Activated CD4-positive, alpha-beta memory T cell treated with anti-CD3 and anti-CD28 coated beads for 36 hours (primary cell): ENCODE measurements around the gene PLSCR4. TPM values are rescaled to one million over a fixed set of nuclear protein-coding genes. Genes with fewer than 3 reads are reported as not detected.
A peak's percentile ranks its signal among the peaks of the same experiment; 100 is the strongest.
"Not testable (repeated sequence)": the region's sequence is repeated elsewhere in the genome, so short reads cannot be mapped to it uniquely, and the experiment has no call there.

Experiments used
- CTCF ChIA-PET: fragments of 350-600 bp; sonication (Branson Sonifier 250); formaldehyde crosslinking; loops from one replicate; lab custom pipeline; 2021; ENCODE audit warnings: antibody characterized with exemption, inconsistent platforms; lab: Charles Lee
- POLR2A ChIA-PET: fragments of 350-600 bp; sonication (Branson Sonifier 250); formaldehyde crosslinking; loops from one replicate; lab custom pipeline; 2021; ENCODE audit warnings: antibody characterized with exemption; lab: Charles Lee
- DNase-seq: peaks from one replicate; pipeline ENCODE4 v3.0.0-alpha.2; 2020
- H3K27ac Mint-ChIP-seq: one replicate; pipeline ENCODE4 v1.8.0; 2021; ENCODE audit warnings: mixed read lengths
- H3K27me3 Mint-ChIP-seq: one replicate; pipeline ENCODE4 v1.8.0; 2021; ENCODE audit warnings: mixed read lengths
- H3K36me3 Mint-ChIP-seq: one replicate; pipeline ENCODE4 v1.8.0; 2021; ENCODE audit warnings: mixed read lengths
- H3K4me1 Mint-ChIP-seq: one replicate; pipeline ENCODE4 v1.8.0; 2021; ENCODE audit warnings: low read depth, mixed read lengths
- H3K4me3 Mint-ChIP-seq: one replicate; pipeline ENCODE4 v1.8.0; 2021; ENCODE audit warnings: mild to moderate bottlenecking, mixed read lengths
- H3K9me3 Mint-ChIP-seq: one replicate; pipeline ENCODE4 v1.8.0; 2021; ENCODE audit warnings: mixed read lengths
- intact Hi-C: fragments of 100-400 bp; cut with micrococcal nuclease; formaldehyde crosslinking; loops from one replicate; pipeline ENCODE4 v1.15.1; 2023
- total RNA-seq, 2 experiments: library from RNA; stranded (reverse); gene quantifications; one replicate each; pipeline ENCODE4 v1.2.3, GENCODE V29; 2021

The PLSCR4 gene
- total RNA-seq, 2 experiments from 2014 or later: not detected

DNA sequence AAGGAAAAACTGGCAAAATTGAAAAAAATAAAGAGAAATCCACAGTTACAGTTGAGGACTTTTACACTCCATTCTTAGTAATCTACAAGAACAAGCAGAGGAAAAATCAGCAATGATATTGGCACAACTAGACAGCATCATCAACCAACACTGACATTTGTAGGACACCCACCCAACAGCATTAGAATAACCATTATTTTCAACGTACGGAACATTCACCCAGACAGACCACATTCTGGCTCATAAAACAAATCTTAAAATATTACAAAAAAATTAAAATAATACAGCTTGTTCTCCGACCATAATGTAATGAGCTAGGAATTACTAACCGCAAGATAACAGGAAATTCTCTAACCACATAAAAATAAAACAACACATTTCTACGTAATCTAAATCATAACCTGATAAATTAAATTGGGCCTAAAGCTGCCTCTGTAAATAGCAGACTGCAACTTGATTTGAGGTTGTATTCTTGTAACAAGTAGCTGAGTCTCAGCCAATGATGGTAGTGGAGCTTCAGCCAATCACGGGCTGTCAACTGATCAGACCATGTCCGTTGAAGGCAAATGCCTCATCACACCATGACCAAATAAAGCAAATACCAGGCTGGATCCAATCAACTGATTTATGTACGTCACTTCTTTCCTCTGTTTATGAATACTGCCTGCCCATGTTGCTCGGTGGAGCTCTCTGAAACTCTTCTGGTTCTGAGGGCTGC is 9.2 kb downstream of the PLSCR4 start:
- H3K36me3 Mint-ChIP-seq: peaks cover 2% of the 10 kb centered on the region
- CTCF ChIA-PET: no interaction called here
- no peaks in the 10 kb centered on the region for H3K4me1 Mint-ChIP-seq

DNA sequence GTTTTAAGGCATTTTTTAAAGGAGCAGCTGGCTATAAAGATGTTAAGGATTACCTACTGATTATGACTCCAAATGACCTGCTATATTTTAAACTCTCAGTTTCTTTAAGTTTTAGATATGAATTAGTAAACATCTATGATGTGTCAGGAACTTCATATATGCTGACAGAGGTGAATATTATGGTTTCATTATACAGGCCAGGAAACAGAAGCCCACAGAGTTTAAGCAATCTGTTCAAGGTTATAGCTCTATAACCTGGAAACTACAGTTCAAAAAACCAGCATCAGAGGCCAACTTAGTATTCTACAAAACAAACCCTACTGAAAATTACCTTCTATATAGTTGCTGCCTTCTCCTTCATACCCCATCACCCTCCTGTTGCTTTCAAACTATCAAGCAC is 17.4 kb downstream of the PLSCR4 start:
- peaks cover 1% of the 10 kb centered on the region for H3K27me3 Mint-ChIP-seq
- POLR2A ChIA-PET: no interaction called here
- DNase-seq: no peak
- intact Hi-C loops: no loop called here
- H3K4me1 Mint-ChIP-seq: no peaks in the 10 kb centered on the region
- H3K36me3 Mint-ChIP-seq: peaks cover 7% of the 10 kb centered on the region
- H3K27ac Mint-ChIP-seq: no peak overlapping the region
- peaks cover 23% of the 10 kb centered on the region for H3K9me3 Mint-ChIP-seq
- CTCF ChIA-PET: no interaction called here
- no peak overlapping the region for H3K4me3 Mint-ChIP-seq

More for the DNA sequence above, 9.2 kb downstream of the PLSCR4 start:
- Mint-ChIP-seq H3K27me3 (peaks cover 1% of the 10 kb centered on the region), H3K9me3 (peaks cover 4% of the 10 kb centered on the region), H3K27ac (no peak overlapping the region), H3K4me3 (no peak overlapping the region)
- intact Hi-C loops: no loop called here
- POLR2A ChIA-PET: no interaction called here
- no peak for DNase-seq

DNA sequence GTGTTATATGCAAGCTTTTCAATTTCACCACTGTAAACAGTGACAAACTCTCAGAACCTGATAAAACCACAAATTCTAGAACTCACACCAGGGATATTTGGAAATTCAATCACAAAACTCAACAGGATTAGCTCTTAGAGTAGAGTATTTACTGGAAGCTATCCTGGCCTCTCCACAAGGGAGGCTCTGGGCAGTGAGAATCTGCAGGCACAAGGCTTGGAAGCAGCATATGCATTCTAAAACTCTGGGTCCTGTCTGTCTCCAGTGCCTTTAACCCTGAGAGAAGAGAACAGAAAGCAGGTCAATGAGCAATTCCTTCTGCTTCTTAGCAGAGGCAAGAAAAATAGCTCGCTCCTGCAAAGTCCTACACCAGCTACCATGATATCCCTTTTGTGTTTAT is 23.4 kb downstream of the PLSCR4 start:
- H3K36me3 Mint-ChIP-seq: no peaks in the 10 kb centered on the region

DNA sequence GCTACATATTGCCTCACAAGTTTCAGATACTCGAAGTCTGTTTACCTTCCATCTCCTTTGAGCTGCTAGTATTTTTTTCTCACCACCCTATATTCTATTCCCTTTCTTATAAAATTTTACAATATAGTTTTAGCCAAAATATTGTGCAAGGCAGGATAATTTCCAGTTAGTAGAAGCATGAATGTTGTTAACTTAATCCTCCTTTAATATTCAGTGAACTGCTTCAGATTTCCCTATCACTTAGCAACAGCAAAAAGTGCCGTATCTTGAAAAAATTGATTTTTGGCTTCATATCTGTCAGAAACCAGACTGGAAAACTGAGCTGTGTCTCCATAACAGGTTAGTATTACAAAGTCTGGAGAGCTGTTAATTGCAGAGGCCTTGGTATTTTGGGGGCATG is 24.0 kb downstream of the PLSCR4 start:
- Mint-ChIP-seq H3K27me3 (no peaks in the 10 kb centered on the region), H3K27ac (no peak overlapping the region), H3K36me3 (no peaks in the 10 kb centered on the region), H3K4me1 (no peaks in the 10 kb centered on the region), H3K4me3 (no peak overlapping the region), H3K9me3 (no peaks in the 10 kb centered on the region)
- ChIA-PET CTCF (no interaction called here), POLR2A (no interaction called here)
- no peak for DNase-seq
- intact Hi-C loops: no loop called here

More for the DNA sequence above, 23.4 kb downstream of the PLSCR4 start:
- no peak overlapping the region for H3K4me3 Mint-ChIP-seq
- H3K4me1 Mint-ChIP-seq: no peaks in the 10 kb centered on the region
- intact Hi-C loops: no loop called here
- H3K27me3 Mint-ChIP-seq: no peaks in the 10 kb centered on the region
- ChIA-PET POLR2A (no interaction called here), CTCF (no interaction called here)
- no peaks in the 10 kb centered on the region for H3K9me3 Mint-ChIP-seq
- no peak for DNase-seq
- no peak overlapping the region for H3K27ac Mint-ChIP-seq

DNA sequence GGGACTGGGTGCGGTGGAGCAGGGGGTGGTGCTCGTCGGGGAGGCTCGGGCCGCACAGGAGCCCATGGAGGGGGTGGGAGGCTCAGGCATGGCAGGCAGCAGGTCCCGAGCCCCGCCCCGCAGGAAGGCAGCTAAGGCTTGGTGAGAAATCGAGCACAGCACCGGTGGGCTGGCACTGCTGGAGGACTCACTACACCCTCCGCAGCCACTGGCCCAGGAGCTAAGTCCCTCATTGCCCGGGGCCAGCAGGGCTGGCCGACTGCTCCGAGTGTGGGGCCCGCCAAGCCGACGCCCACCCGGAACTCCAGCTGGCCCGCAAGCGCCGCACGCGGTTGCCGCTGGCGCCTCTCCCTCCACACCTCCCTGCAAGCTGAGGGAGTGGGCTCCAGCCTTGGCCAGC is 25.4 kb downstream of the PLSCR4 start:
- H3K4me3 Mint-ChIP-seq, DNase-seq, intact Hi-C loops, H3K9me3 Mint-ChIP-seq, H3K27ac Mint-ChIP-seq, H3K36me3 Mint-ChIP-seq, CTCF ChIA-PET, POLR2A ChIA-PET, H3K27me3 Mint-ChIP-seq, H3K4me1 Mint-ChIP-seq: not testable (repeated sequence)

DNA sequence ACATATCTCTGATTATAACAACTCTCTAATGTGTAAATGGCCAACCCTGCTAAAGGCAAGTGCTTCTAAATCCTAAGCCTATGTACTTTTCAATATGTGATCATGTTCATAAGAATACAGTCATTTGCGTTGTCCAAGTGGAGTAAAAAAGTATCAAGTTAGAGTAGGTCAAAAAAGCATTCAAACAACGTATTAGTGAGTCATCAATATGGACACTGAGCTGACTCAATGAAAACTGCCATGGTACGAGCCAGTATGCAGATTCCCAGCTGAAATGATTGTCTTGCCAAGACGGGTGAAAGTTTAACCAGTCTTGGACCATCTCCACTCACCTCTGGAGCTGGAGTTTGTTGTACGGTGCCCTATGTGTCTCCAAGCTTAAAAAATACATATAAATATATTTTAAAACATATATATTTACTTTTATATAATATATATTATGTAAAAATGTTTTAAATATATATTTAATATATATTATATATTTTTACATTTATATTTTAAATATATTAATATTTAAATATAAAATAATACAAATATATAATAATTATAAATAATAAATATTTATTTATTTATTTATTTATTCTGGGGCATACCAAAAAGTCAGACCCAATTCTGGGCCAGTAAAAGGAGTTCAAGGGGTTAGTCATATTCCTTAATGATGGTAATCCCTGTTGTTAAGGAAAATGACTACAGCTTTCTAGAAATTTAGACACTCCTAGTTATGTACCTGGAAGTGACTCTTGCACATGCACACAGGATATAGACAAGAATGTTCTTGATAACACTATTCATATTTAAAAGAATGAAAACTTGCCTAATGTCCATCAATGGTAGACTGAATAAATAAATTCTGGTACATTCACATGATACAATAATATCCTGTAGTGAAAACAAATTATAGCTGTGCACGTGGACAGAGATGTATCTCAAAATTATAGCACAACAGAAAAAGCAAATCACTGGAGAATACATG is 27.2 kb downstream of the PLSCR4 start:
- H3K36me3 Mint-ChIP-seq: no peaks in the 10 kb centered on the region
- H3K27me3 Mint-ChIP-seq: no peaks in the 10 kb centered on the region
- intact Hi-C loops: no loop called here
- H3K9me3 Mint-ChIP-seq: no peaks in the 10 kb centered on the region
- H3K4me1 Mint-ChIP-seq: no peaks in the 10 kb centered on the region
- no peak overlapping the region for H3K4me3 Mint-ChIP-seq
- ChIA-PET CTCF (interaction anchor here (1.0 kb wide), 1 partner anchor 10 kb away, joined by 3 read pairs; no protein-coding TSS in a partner anchor), POLR2A (no interaction called here)
- no peak overlapping the region for H3K27ac Mint-ChIP-seq
- DNase-seq: no peak

- H3K27ac Mint-ChIP-seq: no peak overlapping the region
- ChIA-PET CTCF (interaction anchor here (1.2 kb wide), 1 partner anchor 355 kb away, joined by 3 read pairs; no protein-coding TSS in a partner anchor), POLR2A (no interaction called here)
- peaks cover 3% of the 10 kb centered on the region for H3K27me3 Mint-ChIP-seq
- H3K4me3 Mint-ChIP-seq: no peak overlapping the region
- no peaks in the 10 kb centered on the region for H3K4me1 Mint-ChIP-seq
- H3K36me3 Mint-ChIP-seq: no peaks in the 10 kb centered on the region
- intact Hi-C loops: no loop called here
- DNase-seq: no peak
- no peaks in the 10 kb centered on the region for H3K9me3 Mint-ChIP-seq
Measured at GRCh38 chr3:146222204-146223046, 28.5 kb downstream of the PLSCR4 start.

DNA sequence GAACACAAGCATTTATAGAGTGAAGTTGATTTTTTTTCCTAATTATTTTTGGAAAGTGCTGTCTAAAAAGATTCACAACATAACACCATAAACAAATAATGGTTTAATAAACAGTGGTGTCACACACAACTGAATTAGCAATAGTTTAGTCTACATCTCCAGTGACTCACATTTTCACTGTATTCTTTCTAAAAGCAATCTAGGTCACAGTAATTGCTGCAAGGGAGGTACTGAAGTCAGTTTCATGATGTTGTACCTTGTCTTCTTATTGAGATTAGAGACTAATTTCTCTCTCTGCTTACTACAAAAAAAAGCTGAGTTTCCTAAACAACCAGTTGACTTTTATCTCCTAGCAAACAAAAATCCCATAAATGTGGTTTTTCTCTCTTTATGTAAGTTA is 29.6 kb downstream of the PLSCR4 start:
- H3K27ac Mint-ChIP-seq: no peak overlapping the region
- no peaks in the 10 kb centered on the region for H3K9me3 Mint-ChIP-seq
- DNase-seq: no peak
- POLR2A ChIA-PET: no interaction called here
- peaks cover 3% of the 10 kb centered on the region for H3K27me3 Mint-ChIP-seq
- intact Hi-C loops: no loop called here
- no peaks in the 10 kb centered on the region for H3K36me3 Mint-ChIP-seq
- CTCF ChIA-PET: interaction anchor here (1.0 to 2.6 kb wide), 2 partner anchors 32 to 356 kb away, joined by 4 to 11 read pairs; no protein-coding TSS in a partner anchor
- H3K4me3 Mint-ChIP-seq: no peak overlapping the region
- H3K4me1 Mint-ChIP-seq: no peaks in the 10 kb centered on the region

- peak; percentile 25 for DNase-seq
- ChIA-PET POLR2A (no interaction called here), CTCF (interaction anchor here (1.0 to 2.6 kb wide), 4 partner anchors 11 to 358 kb away, joined by 3 to 11 read pairs (median 3); no protein-coding TSS in a partner anchor)
- Mint-ChIP-seq H3K4me1 (no peaks in the 10 kb centered on the region), H3K36me3 (no peaks in the 10 kb centered on the region), H3K27me3 (peaks cover 5% of the 10 kb centered on the region), H3K27ac (no peak overlapping the region), H3K4me3 (no peak overlapping the region), H3K9me3 (no peaks in the 10 kb centered on the region)
- intact Hi-C loops: loop anchor here (1.0 to 5.0 kb wide), 4 partner anchors 108 to 421 kb away; no protein-coding TSS in a partner anchor
Measured at GRCh38 chr3:146218880-146219866, 31.7 kb downstream of the PLSCR4 start.

DNA sequence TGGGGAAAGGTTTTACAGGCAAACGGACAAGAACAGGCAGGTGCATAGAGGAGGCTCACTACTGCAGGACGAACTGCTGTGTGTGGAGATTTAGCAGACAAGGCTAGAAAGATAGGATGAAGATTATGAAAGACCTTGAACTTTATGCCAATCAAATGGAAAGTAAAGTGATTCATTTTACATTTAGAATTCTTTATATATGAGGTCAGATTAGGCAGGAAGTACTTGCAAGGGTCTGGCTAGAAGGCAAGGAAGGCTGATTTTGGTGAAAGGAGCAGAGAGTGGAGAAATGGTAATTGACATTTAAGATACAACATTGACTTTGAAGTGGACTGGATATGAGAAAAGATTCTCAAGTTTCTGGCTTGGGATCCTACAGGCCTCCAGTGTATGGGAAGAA is 33.6 kb downstream of the PLSCR4 start:
- ChIA-PET POLR2A (no interaction called here), CTCF (interaction anchor here (1.0 kb wide), 1 partner anchor 360 kb away, joined by 4 read pairs; no protein-coding TSS in a partner anchor)
- Mint-ChIP-seq H3K27me3 (peaks cover 5% of the 10 kb centered on the region), H3K4me1 (no peaks in the 10 kb centered on the region), H3K4me3 (no peak overlapping the region), H3K9me3 (no peaks in the 10 kb centered on the region), H3K27ac (no peak overlapping the region), H3K36me3 (no peaks in the 10 kb centered on the region)
- no peak for DNase-seq
- intact Hi-C loops: loop anchor here (5.0 kb wide), 2 partner anchors 110 to 375 kb away; no protein-coding TSS in a partner anchor
